Stimulated activated CD8-positive, alpha-beta memory T cell treated with anti-CD3 and anti-CD28 coated beads, Interleukin-12 subunit alpha, Interleukin-12 subunit beta, amount 100 ng/mL, for 1 hour (primary cell): ENCODE results near the gene TMIE.

ENCODE experiments used
- DNase-seq: peaks from one replicate; pipeline ENCODE4 v3.0.0-alpha.2; 2020; ENCODE audit warnings: low read depth

The TMIE gene

GRCh38 chr3:46701181-46701939 lies at the start of gene TMIE:
Gene TMIE (plus strand): TSS chr3:46701392. CDS start chr3:46701488, 96 bp downstream.
- DNase-seq, result no peak

GRCh38 chr3:46655271-46655670 lies 45.9 kb upstream of the TMIE start:
- DNase-seq, result no peak

- DNase-seq, result no peak
Measured at GRCh38 chr3:46656778-46657556, 44.2 kb upstream of the TMIE start.

GRCh38 chr3:46659285-46659684 lies 41.9 kb upstream of the TMIE start:
- no peak for DNase-seq

- DNase-seq, result no peak
Measured at GRCh38 chr3:46660003-46660402, 41.2 kb upstream of the TMIE start.

GRCh38 chr3:46660543-46661523 lies 40.4 kb upstream of the TMIE start:
- DNase-seq, result no peak

- DNase-seq, result no peak
Measured at GRCh38 chr3:46661776-46662766, 39.1 kb upstream of the TMIE start.

- no peak for DNase-seq
Measured at GRCh38 chr3:46662771-46663551, 38.2 kb upstream of the TMIE start.

GRCh38 chr3:46663591-46664135 lies 37.5 kb upstream of the TMIE start:
- no peak for DNase-seq

- no peak for DNase-seq
Measured at GRCh38 chr3:46664188-46664970, 36.8 kb upstream of the TMIE start.

GRCh38 chr3:46664971-46665762 lies 36.0 kb upstream of the TMIE start:
- DNase-seq, result no peak

- DNase-seq, result no peak
Measured at GRCh38 chr3:46665763-46666452, 35.3 kb upstream of the TMIE start.

- no peak for DNase-seq
Measured at GRCh38 chr3:46666453-46666845, 34.7 kb upstream of the TMIE start.

GRCh38 chr3:46667061-46667621 lies 34.1 kb upstream of the TMIE start:
- DNase-seq, result no peak

GRCh38 chr3:46667657-46668056 lies 33.5 kb upstream of the TMIE start:
- no peak for DNase-seq

- no peak for DNase-seq
Measured at GRCh38 chr3:46668116-46668515, 33.1 kb upstream of the TMIE start.

GRCh38 chr3:46668591-46668990 lies 32.6 kb upstream of the TMIE start:
- no peak for DNase-seq
